Activated T-helper 1 cell treated with anti-CD3 and anti-CD28 coated beads, Interleukin-2, amount 50 U/mL, for 16 hours (primary cell): ENCODE measurements around the gene TBCD.
"Not testable (repeated sequence)": the region's sequence is repeated elsewhere in the genome, so short reads cannot be mapped to it uniquely, and the experiment has no call there.

Source experiments
- DNase-seq, 2 donors: peaks; one replicate each; pipeline ENCODE4 v3.0.0-alpha.2; 2020; ENCODE audit warnings: low read depth in 1 of 2, low spot score in 1 of 2

Gene TBCD

DNA sequence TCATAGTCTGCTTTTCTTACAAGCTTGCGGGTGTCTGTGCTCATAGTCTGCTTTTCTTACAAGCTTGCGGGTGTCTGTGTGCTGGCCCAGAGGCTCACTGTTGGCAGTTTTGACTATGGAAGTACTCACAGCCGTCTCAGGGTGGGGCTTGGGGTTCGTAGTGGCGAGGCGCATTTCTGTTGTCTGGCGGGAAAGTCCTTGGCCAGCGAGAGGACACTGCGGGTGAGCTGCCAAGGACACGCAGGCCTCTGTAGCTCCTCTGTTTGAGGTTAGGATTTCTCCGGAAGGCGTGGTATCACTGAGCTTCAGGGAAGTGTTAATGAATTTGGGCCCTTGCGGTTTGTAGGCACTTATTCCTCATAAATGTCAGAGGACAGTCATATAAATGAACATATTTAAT lies 13.5 kb downstream of the TBCD start:
- no peak for DNase-seq

- no peak for DNase-seq
Measured at GRCh38 chr17:82767041-82767754, 15.3 kb downstream of the TBCD start.

DNA sequence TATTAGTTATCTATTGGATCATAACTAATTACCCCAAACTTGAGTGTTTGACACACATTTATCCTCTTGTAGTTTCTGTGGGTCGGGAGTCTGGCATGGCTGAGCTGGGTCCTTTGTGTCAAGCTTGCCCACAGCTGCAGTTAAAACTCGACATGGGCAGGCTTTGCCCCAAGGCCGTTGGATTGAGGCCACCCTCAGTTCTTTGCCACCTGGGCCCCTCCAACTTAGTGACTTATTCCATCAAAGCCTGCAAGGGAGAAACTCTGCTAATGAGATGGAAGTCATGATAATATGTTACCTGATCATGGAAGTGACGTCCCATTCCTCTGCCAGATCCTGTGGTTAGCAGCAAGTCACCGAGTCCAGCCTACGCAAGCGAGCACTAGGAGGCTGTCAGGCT lies 17.2 kb downstream of the TBCD start:
- no peak for DNase-seq

- DNase-seq, result no peak
Measured at GRCh38 chr17:82772026-82772425, 20.2 kb downstream of the TBCD start.

- DNase-seq, result not testable (repeated sequence)
Measured at GRCh38 chr17:82774456-82774855, 22.6 kb downstream of the TBCD start.

GRCh38 chr17:82775001-82775823 lies 23.3 kb downstream of the TBCD start:
- no peak for DNase-seq

DNA sequence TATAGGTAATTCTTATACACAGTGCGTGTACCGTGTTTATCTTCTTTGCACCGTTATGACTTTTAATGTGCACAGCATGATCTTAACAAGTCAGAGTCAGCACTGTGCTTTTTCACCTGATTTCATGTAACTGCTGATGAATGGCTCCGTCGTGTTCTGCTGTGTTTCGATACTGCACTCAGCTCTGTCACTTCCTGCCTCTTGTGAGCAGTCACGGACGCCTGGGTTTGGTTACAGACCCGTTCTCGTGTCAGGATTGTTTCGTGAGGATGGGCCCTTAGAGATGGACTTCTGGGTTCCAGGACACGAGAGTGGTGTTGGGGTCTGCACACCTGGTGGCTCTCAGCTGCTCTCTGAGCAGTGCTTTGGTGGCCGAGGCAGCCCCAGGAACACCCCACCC lies 24.6 kb downstream of the TBCD start:
- no peak for DNase-seq

GRCh38 chr17:82777778-82778375 lies 26.0 kb downstream of the TBCD start:
- not testable (repeated sequence) for DNase-seq

DNA sequence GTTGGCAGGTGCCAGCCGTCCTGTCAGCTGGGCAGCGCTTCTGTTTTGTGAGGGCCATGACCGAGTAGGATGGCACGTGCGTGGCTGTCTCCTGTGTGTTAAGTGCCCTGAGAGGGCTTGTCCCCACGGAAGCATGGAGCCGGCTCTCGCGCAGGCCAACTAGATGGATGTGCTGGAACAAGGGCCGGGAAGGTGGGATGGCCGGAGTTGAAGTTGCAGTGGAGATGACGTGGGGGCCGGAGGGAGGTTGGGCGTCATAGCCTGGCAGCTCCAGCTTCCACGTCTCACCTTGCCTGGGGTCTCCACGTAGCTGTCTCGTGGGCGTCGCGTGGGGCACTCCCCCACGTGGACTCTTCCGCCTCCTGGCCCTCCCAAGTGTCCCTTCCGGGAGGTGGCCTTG lies 27.7 kb downstream of the TBCD start:
- DNase-seq, result no peak

DNA sequence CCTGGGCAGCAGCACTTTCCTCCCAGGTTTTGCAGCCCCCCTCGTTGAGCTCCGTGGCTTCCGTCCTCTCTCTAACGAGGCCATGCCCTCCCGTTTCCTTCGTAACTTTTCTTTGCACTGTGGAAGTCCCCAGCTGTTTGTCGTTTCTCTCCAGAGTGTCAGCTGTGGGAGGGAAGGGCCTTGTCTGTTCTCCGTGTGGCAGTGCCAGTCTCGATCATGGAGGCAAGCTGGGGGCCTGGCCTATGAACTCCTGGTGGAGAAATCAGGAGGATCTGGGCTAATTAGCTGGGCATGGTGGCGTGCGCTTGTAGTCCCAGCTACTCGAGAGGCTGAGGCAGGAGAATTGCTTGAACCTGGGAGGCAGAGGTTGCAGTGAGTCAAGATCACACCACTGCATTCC lies 28.3 kb downstream of the TBCD start:
- no peak for DNase-seq

- DNase-seq, result no peak
Measured at GRCh38 chr17:82780971-82781893, 29.4 kb downstream of the TBCD start.

DNA sequence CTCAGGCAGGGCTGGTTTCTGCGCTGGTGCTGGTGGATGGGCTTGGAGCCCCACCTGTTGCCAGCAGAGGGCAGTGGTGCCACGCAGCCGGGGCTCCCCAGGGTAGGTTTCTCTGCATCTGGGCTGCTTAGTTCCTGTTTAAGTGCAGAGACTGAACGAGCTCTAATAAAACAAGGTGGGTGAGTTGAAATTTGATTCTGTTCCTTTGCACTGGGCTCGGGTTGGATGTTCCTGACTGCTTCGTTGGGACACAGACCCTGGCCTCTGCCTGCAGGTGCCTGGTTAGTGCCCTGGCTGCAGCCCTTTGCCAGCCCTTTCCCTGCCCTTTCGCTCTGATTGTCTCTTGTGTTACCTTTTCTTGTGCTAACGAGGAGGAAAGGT lies 30.0 kb downstream of the TBCD start:
- peak; percentile 64 to 75 for DNase-seq

GRCh38 chr17:82782657-82783207 lies 30.9 kb downstream of the TBCD start:
- DNase-seq, result no peak

GRCh38 chr17:82783498-82783897 lies 31.6 kb downstream of the TBCD start:
- no peak for DNase-seq

DNA sequence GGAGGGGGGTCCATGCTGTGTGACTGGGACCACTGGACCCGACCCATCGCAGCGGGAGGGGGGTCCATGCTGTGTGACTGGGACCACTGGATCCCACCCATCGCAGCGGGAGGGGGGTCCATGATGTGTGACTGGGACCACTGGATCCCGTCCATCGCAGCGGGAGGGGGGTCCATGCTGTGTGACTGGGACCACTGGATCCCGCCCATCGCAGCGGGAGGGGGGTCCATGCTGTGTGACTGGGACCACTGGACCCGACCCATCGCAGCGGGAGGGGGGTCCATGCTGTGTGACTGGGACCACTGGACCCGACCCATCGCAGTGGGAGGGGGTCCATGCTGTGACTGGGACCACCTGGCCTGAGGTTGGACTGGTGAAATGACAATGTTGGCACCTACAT lies 33.7 kb downstream of the TBCD start:
- DNase-seq, result not testable (repeated sequence)

GRCh38 chr17:82786427-82786826 lies 34.6 kb downstream of the TBCD start:
- DNase-seq, result no peak

DNA sequence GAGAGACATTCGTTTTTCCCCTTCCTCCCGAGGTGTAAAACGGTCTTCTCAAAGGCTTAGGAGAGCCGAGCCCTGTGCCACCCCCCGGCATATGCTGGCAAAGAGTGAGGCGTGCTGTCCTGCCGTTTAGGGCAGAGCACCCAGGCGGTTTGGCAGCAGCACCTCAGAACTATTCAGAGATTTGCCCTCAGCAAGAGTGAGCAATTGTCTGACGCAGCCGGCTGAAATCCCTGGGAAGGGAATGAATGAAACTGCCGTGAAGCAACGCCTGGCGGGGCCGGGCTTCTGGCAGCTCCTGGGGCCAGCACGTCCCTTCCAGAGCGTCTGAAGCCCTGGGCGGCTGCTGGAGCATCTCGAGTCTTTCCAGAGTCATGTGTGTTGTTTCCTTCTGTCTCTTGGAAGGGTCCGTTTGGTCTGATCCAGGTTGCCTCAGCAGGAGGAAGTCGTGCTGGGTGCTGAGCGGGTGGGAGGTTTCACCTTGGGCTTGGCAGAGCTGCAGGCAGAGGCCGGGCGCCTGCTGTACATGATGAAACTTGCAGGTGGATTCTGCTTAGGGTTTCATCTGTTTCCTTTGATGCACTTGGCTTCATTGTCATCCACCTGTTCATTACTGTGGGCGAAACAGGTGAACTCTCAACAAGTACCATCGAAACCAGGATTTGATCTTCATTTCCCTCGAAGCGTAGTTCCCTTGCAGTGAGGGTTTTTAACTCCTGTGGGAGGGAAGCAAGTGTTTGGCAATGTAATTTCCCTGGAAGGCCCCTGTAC lies 35.4 kb downstream of the TBCD start:
- DNase-seq, result no peak

- no peak for DNase-seq
Measured at GRCh38 chr17:82788206-82789001, 36.5 kb downstream of the TBCD start.

DNA sequence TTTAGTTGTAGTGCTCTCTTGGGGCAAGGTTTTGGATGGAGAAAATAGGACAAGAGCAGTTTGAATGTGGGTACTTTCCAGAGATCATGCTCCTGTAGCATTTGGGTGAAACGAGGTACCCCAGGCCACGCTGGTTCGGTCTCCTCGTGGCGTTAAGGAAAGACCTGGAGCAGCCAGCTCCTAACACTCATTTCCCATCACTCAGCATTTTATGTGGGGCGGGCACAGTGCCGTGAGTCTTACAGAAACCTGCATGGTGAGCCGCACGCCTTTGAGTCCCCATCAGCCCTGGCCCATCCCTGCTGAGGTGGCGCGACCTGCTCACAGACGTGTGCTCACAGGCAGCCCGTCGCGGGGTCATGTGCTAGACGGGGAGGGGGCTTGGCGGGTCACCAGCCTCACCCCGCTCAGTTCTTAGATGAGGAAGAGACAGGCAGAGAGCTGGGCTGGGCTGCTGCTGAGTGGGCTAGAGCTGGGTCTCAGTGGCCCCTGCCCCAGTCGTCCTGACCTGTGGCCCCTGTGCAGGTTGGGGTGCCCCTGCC lies 37.3 kb downstream of the TBCD start:
- no peak for DNase-seq
